ENCODE measurements around the gene NEDD4L.
A peak's percentile ranks its signal among the peaks of the same experiment; 100 is the strongest.

Gene NEDD4L

DNA sequence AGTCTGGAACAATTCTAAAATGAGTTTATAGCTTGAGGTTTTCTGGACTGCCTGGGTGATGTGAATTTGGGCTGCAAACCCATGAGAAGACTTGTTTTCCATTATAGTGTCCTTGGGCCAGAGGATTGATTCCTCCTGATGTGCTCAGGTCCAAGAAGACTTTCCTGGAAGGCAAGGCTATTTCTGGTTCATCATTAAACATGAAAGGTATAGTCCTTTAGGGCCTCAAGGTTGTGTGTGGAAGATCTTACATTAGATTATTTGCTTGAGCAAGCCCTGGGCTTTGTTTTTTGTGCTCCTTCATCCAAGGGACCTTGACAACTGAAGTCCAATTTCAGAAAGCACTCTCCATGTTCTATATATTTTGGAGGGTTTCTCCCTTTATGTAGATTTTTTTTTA, 26.8 kb upstream of the NEDD4L start:
- no peak overlapping the region for H3K27ac Mint-ChIP-seq
- peaks cover 4% of the 10 kb centered on the region in 2 donors for H3K9me3 Mint-ChIP-seq
- peaks cover 12 to 27% of the 10 kb centered on the region in 2 donors for H3K4me1 Mint-ChIP-seq
- peaks cover 0 to 4% of the 10 kb centered on the region in 2 donors for H3K36me3 Mint-ChIP-seq
- ATAC-seq (replicated peaks) (no peak), DNase-seq (no peak)
- no peak overlapping the region for H3K4me3 Mint-ChIP-seq
- H3K27me3 Mint-ChIP-seq, result peaks cover 5 to 8% of the 10 kb centered on the region in 2 donors

DNA sequence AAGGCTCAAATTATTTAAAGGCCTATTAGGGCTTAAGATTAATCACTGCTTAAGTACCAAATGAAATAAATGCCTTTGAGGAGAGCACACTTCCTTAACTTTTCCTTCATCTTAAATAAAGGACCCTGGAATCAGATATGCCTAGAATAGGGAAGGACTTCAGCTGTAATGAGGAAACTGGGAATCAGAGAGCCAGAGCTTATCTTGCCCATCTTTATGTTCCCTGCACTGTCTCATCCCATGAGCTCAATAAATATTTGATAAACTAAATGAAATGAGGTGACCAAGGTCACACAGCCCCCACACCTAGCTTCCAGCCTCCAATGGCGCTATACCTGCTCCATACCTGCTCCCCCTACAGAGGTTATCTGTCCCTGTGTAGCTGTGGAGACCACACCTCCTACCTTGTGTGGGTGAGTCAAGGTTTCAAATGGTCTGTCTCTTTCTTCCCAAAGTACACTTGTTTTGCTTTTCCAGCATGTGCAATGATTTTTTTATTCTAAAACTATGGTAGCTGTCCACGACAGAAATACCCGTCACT, 23.4 kb upstream of the NEDD4L start:
- Mint-ChIP-seq H3K4me3 (no peak overlapping the region), H3K4me1 (peaks cover 3 to 7% of the 10 kb centered on the region in 2 donors), H3K9me3 (peaks cover 4% of the 10 kb centered on the region in 2 donors), H3K27ac (no peak overlapping the region), H3K27me3 (peaks cover 6 to 8% of the 10 kb centered on the region in 2 donors), H3K36me3 (peaks cover 0 to 4% of the 10 kb centered on the region in 2 donors)
- ATAC-seq (replicated peaks), result no peak
- DNase-seq, result no peak

DNA sequence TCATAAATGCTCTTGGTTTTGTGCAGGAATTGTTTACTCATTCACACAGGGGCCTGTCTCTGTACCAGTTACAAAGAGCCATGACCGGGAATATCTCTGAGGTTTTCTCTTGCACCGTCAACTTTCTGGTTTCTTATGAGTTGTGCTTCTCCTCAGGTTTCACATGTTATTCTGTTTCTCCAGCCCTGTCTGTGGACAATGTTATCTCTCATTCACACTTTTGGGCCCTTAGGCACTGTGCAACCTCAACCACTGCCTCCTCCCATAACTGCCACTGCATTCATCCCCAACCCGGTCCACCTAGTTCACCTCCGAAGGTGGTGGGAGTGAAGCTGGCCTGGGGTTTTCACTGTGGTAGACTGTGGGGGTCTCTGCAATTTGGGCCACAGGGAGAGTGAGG, 22.5 kb upstream of the NEDD4L start:
- H3K4me1 Mint-ChIP-seq, result no peaks in the 10 kb centered on the region
- peaks cover 6 to 8% of the 10 kb centered on the region in 2 donors for H3K27me3 Mint-ChIP-seq
- no peak overlapping the region for H3K27ac Mint-ChIP-seq
- H3K4me3 Mint-ChIP-seq, result no peak overlapping the region
- DNase-seq, result no peak
- no peaks in the 10 kb centered on the region for H3K36me3 Mint-ChIP-seq
- no peak for ATAC-seq (replicated peaks)
- H3K9me3 Mint-ChIP-seq, result no peaks in the 10 kb centered on the region

DNA sequence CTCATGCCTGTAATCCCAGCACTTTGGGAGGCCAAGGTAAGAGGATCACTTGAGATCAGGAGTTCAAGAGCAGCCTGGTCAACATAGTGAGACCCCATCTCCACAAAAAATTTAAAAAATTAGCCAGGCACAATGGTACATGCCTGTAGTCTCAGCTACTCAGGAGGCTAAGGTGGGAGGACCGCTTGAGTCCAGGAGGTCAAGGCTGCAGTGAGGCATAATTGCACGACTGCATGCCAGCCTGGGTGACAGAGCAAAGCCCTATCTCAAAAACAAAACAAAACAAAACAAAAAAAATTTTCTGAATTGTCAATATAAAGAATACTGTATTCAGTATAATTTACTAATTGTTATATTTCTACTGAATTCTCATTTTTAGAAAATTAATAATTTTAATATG, 20.9 kb upstream of the NEDD4L start:
- no peak overlapping the region for H3K4me3 Mint-ChIP-seq
- ATAC-seq (replicated peaks) (no peak), DNase-seq (no peak)
- H3K36me3 Mint-ChIP-seq, result no peaks in the 10 kb centered on the region
- H3K9me3 Mint-ChIP-seq, result no peaks in the 10 kb centered on the region
- peaks cover 6 to 8% of the 10 kb centered on the region in 2 donors for H3K27me3 Mint-ChIP-seq
- H3K27ac Mint-ChIP-seq, result no peak overlapping the region
- H3K4me1 Mint-ChIP-seq, result no peaks in the 10 kb centered on the region

DNA sequence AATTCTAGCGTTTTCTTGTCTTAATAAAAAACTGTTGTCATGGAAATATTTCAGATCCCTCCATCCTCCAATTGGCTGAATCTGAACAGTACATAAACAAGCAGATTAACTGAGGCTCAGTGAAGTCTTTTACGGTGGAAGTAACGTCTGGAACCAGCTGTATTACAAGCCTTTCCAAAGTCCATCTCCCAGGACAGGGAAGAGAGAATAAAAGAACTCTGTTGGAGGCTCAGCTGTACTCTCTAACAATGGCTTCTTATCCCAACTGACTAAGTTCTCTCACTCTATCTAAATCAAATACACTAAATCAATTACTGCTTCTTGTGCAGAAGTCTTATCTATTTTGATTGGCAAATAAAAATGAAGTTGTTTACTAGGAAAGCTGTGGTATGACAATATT, 19.9 kb upstream of the NEDD4L start:
- H3K4me3 Mint-ChIP-seq, result no peak overlapping the region
- H3K27ac Mint-ChIP-seq, result no peak overlapping the region
- DNase-seq, result no peak
- ATAC-seq (replicated peaks), result no peak
- H3K4me1 Mint-ChIP-seq, result no peaks in the 10 kb centered on the region
- H3K9me3 Mint-ChIP-seq, result no peaks in the 10 kb centered on the region
- H3K36me3 Mint-ChIP-seq, result no peaks in the 10 kb centered on the region
- H3K27me3 Mint-ChIP-seq, result peaks cover 6 to 8% of the 10 kb centered on the region in 2 donors

DNA sequence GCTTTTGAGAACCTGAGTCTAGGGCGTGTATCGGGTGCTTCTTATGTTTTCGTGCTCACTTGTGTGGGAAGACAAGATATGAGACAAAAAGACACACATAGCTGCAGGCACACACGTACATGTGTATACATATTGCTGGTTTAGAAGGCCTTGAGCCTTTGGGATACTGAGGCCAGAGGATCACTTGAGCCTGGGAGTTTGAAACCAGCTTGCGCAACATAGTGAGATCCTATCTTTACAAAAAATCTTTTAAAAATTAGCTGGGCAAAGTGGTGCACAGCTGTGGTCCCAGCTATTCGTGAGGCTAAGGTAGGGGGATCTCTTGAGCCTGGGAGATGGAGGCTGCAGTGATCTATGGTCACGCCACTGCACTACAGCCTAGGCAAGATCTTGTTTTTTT, 18.8 kb upstream of the NEDD4L start:
- H3K4me3 Mint-ChIP-seq, result no peak overlapping the region
- H3K9me3 Mint-ChIP-seq, result no peaks in the 10 kb centered on the region
- ATAC-seq (replicated peaks) (no peak), DNase-seq (no peak)
- H3K27me3 Mint-ChIP-seq, result peaks cover 6 to 8% of the 10 kb centered on the region in 2 donors
- no peaks in the 10 kb centered on the region for H3K4me1 Mint-ChIP-seq
- no peaks in the 10 kb centered on the region for H3K36me3 Mint-ChIP-seq
- H3K27ac Mint-ChIP-seq, result no peak overlapping the region

DNA sequence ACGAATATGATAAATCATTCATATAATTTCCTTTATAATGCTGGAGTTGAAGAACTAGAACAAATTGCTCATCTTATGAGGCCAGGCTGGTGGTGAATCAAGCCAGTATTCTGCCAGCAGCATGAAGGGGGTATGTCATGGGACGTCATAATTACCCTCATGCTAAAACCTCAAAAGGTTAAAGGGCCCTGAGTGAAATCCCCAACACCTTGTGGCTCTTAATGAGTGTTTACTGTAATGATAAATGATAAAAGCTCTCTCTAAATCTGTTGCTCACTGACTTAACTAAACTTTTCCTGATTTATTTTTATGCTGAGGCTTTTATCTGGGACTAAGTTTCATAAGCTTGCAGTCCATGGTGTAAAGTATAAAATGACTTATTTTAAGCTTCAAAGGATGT, 18.3 kb upstream of the NEDD4L start:
- Mint-ChIP-seq H3K27ac (no peak overlapping the region), H3K4me1 (no peaks in the 10 kb centered on the region), H3K36me3 (no peaks in the 10 kb centered on the region), H3K27me3 (peaks cover 6 to 8% of the 10 kb centered on the region in 2 donors), H3K9me3 (no peaks in the 10 kb centered on the region), H3K4me3 (no peak overlapping the region)
- DNase-seq, result no peak
- ATAC-seq (replicated peaks), result peak; percentile 44 to 50

DNA sequence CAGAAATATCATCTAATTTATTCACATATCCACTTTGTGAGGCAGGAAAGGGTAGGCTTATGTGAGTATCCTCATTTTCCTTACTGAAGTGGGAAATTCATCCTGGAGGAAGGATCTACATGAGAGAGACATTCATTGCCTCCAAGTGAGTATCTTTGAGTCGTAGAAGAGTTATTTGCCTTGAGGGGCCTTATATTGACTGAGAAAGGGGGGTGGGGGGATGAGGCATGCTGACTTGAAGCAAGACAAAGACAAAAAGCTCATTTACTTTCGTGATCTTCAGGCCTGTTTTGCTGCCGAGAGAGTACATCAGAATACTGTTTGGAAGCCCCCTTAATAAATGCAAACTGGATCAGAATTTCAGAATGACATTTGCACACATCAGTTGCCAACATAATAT, 17.6 kb upstream of the NEDD4L start:
- DNase-seq, result no peak

DNA sequence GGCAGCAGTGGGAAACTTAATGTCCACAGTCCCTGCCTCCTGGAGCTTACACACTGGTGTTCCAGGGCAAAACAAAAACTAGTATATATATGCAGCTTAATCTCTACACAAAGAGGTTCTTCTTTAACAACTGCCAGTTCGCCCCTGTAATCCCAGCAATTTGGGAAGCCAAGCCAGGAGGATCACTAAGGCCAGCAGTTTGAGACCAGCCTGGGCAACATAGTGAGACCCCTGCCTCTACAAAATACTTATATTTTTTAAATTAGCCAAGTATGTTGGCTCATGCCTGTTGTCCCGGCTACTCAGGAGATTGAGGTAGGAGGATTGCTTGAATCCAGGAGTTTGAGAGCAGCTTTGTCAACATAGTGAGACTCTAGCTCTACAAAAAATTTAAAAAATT, 17.2 kb upstream of the NEDD4L start:
- peaks cover 4 to 5% of the 10 kb centered on the region in 2 donors for H3K27me3 Mint-ChIP-seq
- no peaks in the 10 kb centered on the region for H3K9me3 Mint-ChIP-seq
- H3K4me1 Mint-ChIP-seq, result no peaks in the 10 kb centered on the region
- H3K4me3 Mint-ChIP-seq, result no peak overlapping the region
- ATAC-seq (replicated peaks) (no peak), DNase-seq (no peak)
- H3K36me3 Mint-ChIP-seq, result no peaks in the 10 kb centered on the region
- H3K27ac Mint-ChIP-seq, result no peak overlapping the region

More for the DNA sequence above, 17.6 kb upstream of the NEDD4L start:
- no peaks in the 10 kb centered on the region for H3K36me3 Mint-ChIP-seq
- H3K4me1 Mint-ChIP-seq, result no peaks in the 10 kb centered on the region
- H3K27ac Mint-ChIP-seq, result no peak overlapping the region
- H3K9me3 Mint-ChIP-seq, result no peaks in the 10 kb centered on the region
- H3K4me3 Mint-ChIP-seq, result no peak overlapping the region
- peaks cover 6 to 8% of the 10 kb centered on the region in 2 donors for H3K27me3 Mint-ChIP-seq
- ATAC-seq (replicated peaks), result no peak

DNA sequence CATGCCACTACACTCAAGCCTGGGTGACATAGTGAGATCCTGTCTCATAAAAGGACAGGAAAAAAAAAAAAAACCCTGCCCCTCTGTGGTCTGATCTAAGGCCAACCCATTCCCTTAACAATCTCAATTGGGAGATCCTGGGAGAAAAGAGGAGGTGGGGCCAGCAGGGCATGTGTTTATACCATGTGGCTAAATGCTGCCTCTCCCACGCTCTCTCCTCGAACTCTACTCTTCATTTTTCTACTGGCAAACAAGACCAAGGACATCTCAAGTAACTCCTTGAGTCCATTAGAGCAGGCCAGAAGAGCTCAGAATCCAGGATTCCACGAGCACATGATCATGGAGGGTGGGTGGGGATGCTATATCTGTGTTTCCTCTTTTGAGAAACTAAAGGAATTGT, 16.7 kb upstream of the NEDD4L start:
- DNase-seq (no peak), ATAC-seq (replicated peaks) (no peak)
- Mint-ChIP-seq H3K27me3 (peaks cover 0 to 2% of the 10 kb centered on the region in 2 donors), H3K4me3 (no peak overlapping the region), H3K27ac (no peak overlapping the region), H3K4me1 (no peaks in the 10 kb centered on the region), H3K9me3 (no peaks in the 10 kb centered on the region), H3K36me3 (no peaks in the 10 kb centered on the region)

DNA sequence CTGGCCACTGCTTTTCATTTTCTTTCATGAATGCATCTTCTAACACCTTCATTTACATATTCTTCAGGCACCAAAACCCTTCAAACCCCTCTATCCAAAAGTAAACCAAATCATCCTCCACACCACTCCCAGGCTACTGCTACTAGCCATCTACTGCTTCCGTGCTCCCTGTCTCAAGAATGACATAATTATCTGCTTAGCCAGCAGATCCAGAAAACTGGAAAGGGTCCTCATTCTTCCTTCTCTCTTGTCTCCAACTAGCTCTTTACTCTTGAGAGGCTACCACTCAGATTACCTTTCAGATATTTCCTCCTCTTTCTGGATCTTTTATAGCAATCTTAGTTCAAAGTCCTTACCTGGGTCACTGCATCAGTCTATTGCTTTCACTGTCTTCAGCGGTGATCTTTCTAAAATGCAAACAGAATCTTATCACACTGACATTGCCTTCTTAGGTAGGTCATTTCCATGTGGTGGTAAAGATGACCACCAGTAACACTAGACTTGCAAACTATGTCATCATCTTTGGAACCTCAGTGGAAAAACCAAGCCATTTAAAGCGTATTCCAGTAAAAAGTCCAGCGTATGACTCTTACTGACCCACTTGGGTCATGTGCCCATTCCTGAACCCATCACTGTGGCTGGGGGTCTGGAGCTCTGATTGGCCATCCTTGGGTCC, 15.8 kb upstream of the NEDD4L start:
- Mint-ChIP-seq H3K9me3 (no peaks in the 10 kb centered on the region), H3K36me3 (no peaks in the 10 kb centered on the region), H3K4me3 (no peak overlapping the region), H3K27me3 (peaks cover 0 to 9% of the 10 kb centered on the region in 2 donors), H3K27ac (no peak overlapping the region), H3K4me1 (no peaks in the 10 kb centered on the region)
- ATAC-seq (replicated peaks), result no peak
- no peak for DNase-seq

DNA sequence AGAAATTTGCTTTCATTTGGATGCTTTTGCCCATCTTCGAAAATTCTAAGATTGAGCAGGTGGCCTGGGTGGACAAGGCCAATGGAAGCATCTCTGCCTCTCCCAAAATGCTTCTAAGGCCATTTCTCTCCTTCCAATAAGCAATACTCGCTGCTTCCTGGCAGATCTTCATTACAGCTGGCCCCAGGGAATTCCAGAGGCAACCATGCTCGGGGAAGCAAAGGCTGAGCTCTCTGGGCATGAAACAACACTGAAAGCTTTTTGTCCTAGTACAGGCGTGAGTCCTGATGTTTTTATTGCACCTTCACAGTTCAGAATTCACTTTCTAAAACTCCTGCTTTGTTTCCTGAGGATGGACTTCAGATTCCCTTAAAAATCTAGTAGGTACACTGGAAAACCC, 11.8 kb upstream of the NEDD4L start:
- ATAC-seq (replicated peaks) (no peak), DNase-seq (no peak)
- Mint-ChIP-seq H3K36me3 (no peaks in the 10 kb centered on the region), H3K9me3 (no peaks in the 10 kb centered on the region), H3K27ac (no peak overlapping the region), H3K4me1 (no peaks in the 10 kb centered on the region), H3K27me3 (peaks cover 4 to 30% of the 10 kb centered on the region in 2 donors), H3K4me3 (no peak overlapping the region)

DNA sequence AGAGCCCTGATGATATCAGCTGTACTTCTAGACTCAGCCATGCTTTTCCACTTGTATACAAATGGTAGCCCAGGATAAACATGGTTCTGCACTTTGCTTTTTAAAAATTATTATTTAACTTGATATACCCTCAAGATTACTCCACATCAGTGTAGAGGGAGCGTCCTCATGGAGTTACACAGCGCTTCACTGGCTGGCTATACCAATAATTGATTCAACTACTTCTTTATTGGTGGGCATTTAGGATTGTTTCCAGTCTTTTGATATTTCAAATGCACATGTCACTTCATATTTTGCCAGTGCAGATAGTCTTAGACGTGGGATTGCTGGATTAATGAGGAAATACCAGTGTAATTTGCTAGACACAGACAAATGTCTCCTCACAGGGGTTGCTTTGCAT, 10.8 kb upstream of the NEDD4L start:
- no peak for ATAC-seq (replicated peaks)
- H3K4me3 Mint-ChIP-seq, result no peak overlapping the region
- peaks cover 4 to 30% of the 10 kb centered on the region in 2 donors for H3K27me3 Mint-ChIP-seq
- peaks cover 3% of the 10 kb centered on the region in 2 donors for H3K4me1 Mint-ChIP-seq
- no peaks in the 10 kb centered on the region for H3K36me3 Mint-ChIP-seq
- no peak overlapping the region for H3K27ac Mint-ChIP-seq
- DNase-seq, result no peak
- no peaks in the 10 kb centered on the region for H3K9me3 Mint-ChIP-seq

DNA sequence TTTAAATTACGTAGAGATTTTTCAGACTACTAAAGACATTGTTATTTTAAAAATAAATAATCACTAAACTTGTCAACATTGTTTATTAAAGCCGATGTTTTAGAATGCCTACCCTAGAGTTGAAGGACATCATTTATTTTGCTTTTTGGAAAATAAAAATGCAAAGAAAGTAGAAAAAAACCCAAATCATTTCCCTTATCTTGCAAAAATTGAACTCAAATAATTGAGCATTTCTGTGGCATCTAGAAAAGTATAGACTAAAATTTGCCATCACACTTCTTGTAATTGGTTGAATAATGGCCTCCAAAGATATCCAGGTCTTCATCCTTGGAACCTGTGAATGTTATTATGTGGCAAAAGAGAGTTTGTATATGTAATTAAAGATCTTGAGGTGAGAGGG, 9.7 kb upstream of the NEDD4L start:
- no peaks in the 10 kb centered on the region for H3K9me3 Mint-ChIP-seq
- H3K4me3 Mint-ChIP-seq, result no peak overlapping the region
- ATAC-seq (replicated peaks) (no peak), DNase-seq (no peak)
- no peak overlapping the region for H3K27ac Mint-ChIP-seq
- H3K27me3 Mint-ChIP-seq, result peaks cover 4 to 30% of the 10 kb centered on the region in 2 donors
- peaks cover 8 to 15% of the 10 kb centered on the region in 2 donors for H3K4me1 Mint-ChIP-seq
- no peaks in the 10 kb centered on the region for H3K36me3 Mint-ChIP-seq

DNA sequence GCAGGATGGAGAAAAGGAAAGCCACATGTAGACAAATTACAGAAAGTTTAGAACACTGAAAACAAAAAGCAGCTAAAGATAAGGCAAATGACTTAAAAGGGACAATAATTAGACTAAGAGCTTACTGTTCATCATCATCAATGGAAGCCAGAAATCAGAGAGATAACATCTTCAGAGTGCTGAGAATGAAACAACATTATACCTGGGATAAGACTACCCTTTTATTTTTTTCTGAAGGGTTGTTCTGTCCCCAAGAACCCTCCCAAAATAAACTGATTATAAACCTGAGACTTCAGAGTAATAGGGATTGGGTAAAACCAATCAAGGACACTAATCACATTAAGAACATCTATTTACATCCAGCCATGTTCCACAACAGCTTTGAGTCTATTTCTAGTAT, 6.9 kb upstream of the NEDD4L start:
- ATAC-seq (replicated peaks), result no peak

More for the DNA sequence above, 6.9 kb upstream of the NEDD4L start:
- Mint-ChIP-seq H3K36me3 (peaks cover 0 to 1% of the 10 kb centered on the region in 2 donors), H3K27me3 (peaks cover 4 to 29% of the 10 kb centered on the region in 2 donors), H3K9me3 (no peaks in the 10 kb centered on the region), H3K4me1 (peaks cover 11 to 23% of the 10 kb centered on the region in 2 donors), H3K4me3 (no peak overlapping the region), H3K27ac (no peak overlapping the region)
- DNase-seq, result no peak

Data from stimulated activated naive B cell treated with anti-CD40 and anti-IgM and Interleukin-4, amounts not matched to agents 10 μg/mL and 1 μg/mL and 100 μg/mL, for 72 hours (primary cell).